Fibroblast of skin of right quadriceps (primary cell): ENCODE measurements around the gene TAS1R1.

ENCODE experiments used
- DNase-seq: peaks from one replicate; pipeline ENCODE4 v3.0.0-alpha.2; 2013

The TAS1R1 gene

GRCh38 chr1:6614019-6614928, 59.2 kb downstream of the TAS1R1 start:
- peak; percentile 51 for DNase-seq

- DNase-seq: no peak
Observed at GRCh38 chr1:6614929-6615785, 60.0 kb downstream of the TAS1R1 start.

- DNase-seq: no peak
Observed at GRCh38 chr1:6619045-6619444, 63.9 kb downstream of the TAS1R1 start.

DNA sequence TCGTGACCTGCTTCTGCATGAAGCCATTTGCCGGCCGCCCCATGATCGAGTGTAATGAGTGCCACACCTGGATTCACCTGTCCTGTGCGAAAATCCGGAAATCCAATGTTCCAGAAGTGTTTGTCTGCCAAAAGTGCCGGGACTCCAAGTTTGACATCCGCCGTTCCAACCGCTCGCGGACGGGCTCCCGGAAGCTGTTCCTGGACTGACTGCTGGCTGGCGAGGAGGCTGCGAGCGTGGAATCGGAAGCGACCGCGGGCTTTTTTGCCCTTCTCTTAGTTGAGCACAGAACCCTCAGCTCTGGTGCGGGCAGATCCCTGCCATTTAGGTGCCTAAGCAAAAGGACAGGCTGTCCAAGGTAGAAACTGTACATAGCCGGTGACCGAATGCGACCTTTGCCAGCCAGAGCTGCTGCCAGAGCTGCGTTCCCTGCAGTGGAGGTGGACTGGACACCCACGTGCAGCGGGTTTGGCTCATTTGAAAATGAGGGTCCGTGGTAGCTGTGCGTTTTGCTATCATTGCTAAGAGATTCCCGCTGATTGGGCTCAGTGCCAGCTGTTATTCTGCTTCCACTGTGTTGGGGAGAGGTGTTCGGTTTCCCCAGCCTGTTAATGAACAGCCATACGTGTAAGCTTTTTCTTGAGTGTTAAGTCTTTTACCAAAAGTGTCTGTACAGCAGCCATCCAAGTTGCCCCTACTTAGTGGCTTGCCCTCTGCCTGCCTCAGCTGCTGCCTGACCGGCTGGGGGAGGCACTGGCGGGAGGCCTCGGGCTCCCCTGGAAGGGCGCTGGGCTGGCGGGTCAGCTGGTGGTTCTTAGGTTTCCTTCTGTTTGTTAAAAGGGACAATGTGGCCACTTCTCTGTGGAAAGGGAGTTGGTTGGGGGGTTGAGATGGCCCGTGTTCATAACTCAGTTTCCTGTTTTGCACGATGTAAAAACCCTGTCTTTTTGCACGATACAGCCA, 66.6 kb downstream of the TAS1R1 start:
- no peak for DNase-seq

- DNase-seq: no peak
Observed at GRCh38 chr1:6622396-6623152, 67.5 kb downstream of the TAS1R1 start.

DNA sequence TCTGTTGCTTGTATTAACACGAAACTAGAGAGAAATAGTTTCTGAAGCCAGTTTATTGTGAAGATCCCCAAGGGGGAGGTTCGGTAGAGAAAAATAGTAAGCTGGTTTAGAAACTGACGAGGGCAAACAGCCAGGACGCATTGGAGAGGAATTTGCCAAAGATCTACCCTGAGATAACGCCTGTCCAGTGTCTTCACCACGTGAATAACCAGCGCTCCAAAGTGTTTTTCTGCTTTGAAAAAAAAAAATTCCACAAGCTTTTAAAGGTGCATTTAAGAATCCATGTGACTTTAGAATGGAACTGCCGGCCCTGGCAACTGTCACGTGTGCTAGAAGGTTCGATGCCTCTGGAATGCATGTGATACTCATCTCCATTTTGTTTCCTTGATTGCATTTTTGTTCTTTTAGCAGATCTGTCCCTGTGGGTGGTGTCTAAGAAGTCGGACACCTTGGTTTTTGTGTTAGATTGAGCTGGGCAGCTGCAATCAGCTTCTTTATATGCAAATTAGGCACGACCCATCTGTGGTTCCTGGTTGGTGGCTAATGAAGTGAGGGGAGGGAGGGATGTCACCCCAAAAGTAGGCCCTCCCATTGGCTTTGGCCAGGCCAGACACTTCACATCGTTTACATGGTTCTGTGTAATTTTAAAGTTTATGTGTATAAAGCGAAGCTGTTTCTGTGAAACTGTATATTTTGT, 68.3 kb downstream of the TAS1R1 start:
- no peak for DNase-seq

GRCh38 chr1:6624710-6625583, 69.8 kb downstream of the TAS1R1 start, which contains the start of gene THAP3:
TSS of gene THAP3 (plus strand) at chr1:6624868. CDS start at chr1:6625219, 351 bp downstream.
- peak; percentile 84 for DNase-seq

DNA sequence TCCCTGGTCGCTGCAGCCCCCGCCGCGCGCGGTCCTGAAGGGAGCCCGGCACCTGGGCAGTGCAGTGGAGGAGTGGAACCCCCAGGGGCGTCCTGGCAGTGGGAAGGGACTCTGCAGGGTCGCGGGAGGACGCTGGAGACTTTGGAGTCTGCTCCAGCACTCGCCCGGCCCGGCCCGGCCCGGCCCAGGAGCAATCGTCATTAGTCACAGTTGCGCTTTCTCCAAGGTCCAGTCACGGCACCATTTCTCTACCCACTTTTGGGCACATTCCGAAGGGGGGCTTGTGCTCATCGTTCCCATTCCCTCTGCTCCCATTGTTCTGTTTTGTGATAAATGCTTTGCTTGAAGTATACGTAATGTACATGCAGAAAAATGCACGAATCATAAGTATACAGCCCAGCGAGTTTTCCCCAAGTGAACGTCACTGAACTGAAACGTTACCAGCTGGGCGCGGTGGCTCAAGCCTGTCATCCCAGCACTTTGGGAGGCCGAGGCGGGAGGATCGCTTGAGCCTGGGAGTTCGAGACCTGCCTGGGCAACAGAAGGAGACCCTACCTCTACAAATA, 70.6 kb downstream of the TAS1R1 start:
- DNase-seq: peak; percentile 71

DNA sequence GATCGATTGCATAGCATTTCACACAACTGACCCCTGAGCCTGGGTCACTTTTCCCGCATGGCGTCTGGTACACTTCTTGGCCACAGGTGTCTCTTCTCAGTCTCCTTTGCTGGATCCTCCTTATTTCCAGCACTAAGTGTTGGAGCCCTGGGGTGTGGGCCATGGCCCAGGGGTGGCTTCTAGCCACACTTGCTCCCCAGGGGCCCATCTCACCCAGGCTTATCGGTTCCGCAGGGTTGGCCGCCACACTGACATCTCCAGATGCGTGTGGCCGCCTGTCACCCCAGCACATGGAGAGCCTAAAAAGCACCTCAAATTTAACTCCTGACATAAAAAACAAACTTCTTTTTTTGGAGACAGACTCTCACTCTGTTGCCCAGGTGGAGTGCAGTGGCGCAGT, 71.9 kb downstream of the TAS1R1 start:
- no peak for DNase-seq

DNA sequence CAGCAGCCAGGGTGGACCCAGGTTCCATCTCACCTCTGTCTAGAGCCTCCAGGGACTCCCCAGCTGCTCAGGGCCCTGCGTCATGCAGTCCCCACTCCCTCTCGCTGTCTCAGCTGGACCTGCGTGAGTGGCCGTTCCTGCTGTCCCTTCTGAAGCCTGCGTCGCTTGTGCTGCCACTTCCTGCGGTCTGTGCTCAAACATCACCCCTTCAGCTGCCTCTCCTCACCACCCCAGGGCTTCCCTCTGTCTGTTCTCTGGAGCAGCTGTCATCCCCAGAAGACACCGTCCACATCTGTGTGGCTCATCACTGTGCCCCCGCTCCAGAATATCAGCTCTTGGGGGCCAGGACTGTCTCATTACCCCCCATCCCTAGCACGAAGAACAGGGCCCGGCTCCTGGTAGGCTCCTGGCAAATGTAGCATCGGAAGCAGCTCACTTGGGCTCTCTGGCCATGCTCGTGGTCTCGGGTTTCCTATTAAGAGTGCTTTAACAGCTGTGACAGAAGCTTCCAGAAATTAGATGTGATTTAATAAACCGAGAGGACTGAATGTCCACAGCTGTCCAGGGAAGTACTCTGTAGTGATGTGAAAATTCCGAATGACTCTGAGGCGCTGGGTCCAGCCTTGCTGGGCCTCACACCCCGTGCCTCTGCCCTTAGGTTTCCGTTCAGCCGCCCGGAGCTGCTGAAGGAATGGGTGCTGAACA, 72.9 kb downstream of the TAS1R1 start:
- no peak for DNase-seq

- DNase-seq: no peak
Observed at GRCh38 chr1:6628971-6629479, 73.9 kb downstream of the TAS1R1 start.
